Right ventricle myocardium inferior (tissue), 1 donor: ENCODE measurements around the gene NT5C1A. TPM values are rescaled to one million over a fixed set of nuclear protein-coding genes. Genes with fewer than 3 reads are reported as not detected.

Experiments
- ATAC-seq: fragments of 200-7000 bp; cut with Tn5 transposase; one replicate; pipeline ENCODE4 v1.9.1; 2020; ENCODE audit warnings: mild to moderate bottlenecking, moderate library complexity
- DNase-seq: peaks from one replicate; pipeline ENCODE4 v3.0.0; 2021; ENCODE audit errors: missing footprints
- intact Hi-C: fragments of 100-400 bp; cut with DNase I; formaldehyde crosslinking; loops from one replicate; pipeline ENCODE4 v1.11.0; 2022
- total RNA-seq: library from RNA; stranded (reverse); fragmentation: NEBNext Ultra II Directional; extraction: Animal tissue kit (Norgen Biotek cat#: 25700); gene quantifications from one replicate; pipeline ENCODE4 v1.2.1, GENCODE V29; 2021
- donor health status: DM: no; HTN: yes; CAD: no; lungs with severe emphysema.

Gene NT5C1A
- total RNA-seq, 1 donor from 2014 or later: 31.3 TPM

GRCh38 chr1:39625462-39626273 lies 46.2 kb downstream of the NT5C1A start:
- ATAC-seq (peak; percentile 93), DNase-seq (peak; percentile 93)
- intact Hi-C loops: loop anchor here (1.0 to 2.0 kb wide), 2 partner anchors 13 to 21 kb away; partner anchors contain the start of gene HEYL

GRCh38 chr1:39625009-39625408 lies 46.9 kb downstream of the NT5C1A start:
- DNase-seq: no peak
- ATAC-seq: peak; percentile 0
- intact Hi-C loops: loop anchor here (1.0 to 2.0 kb wide), 2 partner anchors 14 to 21 kb away; partner anchors contain the start of gene HEYL

DNA sequence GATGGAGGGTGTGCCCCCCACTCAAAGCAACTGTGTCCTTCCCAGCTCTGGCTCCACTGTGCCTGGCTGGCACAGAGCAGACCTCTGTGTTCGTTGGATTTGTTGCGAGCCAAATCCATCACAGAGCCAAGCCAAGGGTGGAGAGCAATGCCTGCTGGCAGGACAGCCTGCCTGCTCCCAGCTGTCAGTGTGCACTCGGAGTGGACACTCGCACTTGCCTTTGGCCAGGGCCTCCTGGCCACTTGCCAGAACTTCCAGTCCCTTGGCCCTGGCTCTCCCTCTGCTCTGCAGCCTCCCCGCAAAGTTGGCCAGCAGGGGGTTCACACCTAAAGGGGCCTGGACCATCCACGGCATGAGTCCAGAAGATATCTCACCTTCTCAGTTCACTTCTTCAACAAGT lies 48.9 kb downstream of the NT5C1A start:
- intact Hi-C loops: no loop called here
- peak; percentile 89 for DNase-seq
- ATAC-seq: peak; percentile 42

DNA sequence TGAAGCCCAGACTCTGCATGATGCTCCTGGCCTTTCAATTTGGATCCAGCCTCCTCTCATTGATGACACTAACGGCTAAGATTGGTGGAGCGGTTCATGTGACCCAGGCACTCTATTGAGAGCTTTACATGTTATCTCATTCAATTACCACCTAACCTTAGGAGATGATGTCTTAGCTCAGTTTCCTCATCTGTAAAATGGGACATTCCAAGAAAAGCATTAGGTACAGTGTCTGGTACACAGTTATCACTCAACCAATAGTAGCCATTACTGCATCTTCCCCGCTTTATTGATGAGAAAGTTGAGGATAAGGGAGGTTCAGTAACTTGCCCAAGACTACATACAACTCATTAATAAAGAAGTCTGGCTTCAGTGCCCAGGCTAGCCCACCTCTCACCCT lies 49.5 kb downstream of the NT5C1A start:
- DNase-seq (no peak), ATAC-seq (no peak)
- intact Hi-C loops: no loop called here

DNA sequence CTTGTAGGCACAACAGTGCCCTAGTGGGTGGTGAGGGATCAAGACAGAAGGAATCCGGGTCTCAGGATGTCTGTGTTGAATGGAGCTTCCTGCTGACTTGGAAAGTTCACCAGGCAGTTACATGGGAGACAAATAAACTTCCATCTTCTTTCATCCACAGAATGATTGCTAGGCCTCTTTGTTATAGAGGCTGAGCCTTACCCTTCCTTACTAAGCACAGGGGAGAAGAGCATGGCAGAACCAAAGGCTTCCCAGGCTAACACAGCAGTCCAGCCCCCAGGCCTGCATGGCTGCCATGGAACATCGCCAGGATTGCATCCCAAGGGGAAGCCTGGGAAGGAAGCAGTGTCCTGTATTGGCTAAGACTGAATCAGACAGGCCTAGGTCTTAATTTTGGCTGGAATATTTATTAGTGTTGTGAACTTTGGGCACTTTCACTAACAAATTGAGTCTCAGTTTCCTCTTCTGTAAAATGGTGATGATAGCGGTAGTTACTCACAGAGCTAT lies 51.2 kb downstream of the NT5C1A start:
- no peak for ATAC-seq
- intact Hi-C loops: no loop called here

DNA sequence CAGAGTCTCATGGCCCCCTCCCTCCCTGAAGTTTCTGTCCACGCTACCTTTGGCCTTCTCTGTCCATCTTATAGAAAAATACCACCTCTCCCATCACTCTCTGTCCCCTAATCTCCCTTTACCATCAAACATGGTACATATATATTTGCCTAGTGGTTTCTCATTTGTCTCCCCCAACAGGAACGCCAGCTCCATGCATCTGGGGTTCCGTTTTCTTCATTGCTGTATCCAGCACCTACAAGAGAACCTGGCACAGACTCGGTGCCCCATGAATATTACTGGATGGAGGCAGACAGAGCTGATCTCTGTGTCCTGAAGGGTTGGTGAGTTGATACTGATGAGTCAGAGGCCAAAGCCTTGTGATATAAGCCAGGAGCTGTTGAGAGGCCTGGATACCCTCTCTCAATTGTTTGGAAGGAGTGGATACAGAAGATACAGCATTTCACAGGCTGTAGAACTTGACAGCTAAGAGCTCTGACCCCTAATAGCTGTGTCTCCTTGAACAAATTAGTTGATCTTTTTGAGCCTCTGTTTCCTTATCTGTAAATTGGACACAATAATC lies 54.3 kb downstream of the NT5C1A start:
- DNase-seq: no peak
- intact Hi-C loops: no loop called here
- peak; percentile 6 for ATAC-seq

More for the DNA sequence above, 51.2 kb downstream of the NT5C1A start:
- no peak for DNase-seq

DNA sequence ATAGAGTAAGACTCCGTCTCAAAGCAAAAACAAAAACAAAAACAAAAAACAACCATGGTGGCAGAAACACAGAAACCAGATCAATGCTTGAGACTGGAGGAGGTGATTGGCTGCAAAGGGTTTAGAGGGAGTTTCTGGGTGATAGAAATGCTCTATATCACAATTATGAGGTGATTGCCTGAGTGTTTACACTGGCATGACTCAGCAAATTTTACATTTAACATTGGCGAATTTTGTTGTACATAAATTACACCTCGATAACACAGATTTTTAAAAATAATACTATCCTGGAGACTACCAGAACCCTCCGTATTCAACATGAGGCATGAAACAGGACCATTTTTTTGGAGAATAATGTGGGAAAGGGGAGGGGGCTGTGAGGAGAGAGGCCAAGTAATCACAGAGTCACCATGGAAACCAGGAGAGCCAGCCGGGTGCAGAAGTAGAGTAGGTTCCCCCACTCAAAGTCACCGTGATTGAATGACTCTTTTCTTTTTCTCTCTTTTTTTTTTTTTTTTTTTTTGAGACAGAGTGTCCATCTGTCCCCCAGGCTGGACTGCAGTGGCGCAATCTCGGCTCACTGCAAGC lies 56.7 kb downstream of the NT5C1A start:
- DNase-seq (no peak), ATAC-seq (no peak)
- intact Hi-C loops: no loop called here

DNA sequence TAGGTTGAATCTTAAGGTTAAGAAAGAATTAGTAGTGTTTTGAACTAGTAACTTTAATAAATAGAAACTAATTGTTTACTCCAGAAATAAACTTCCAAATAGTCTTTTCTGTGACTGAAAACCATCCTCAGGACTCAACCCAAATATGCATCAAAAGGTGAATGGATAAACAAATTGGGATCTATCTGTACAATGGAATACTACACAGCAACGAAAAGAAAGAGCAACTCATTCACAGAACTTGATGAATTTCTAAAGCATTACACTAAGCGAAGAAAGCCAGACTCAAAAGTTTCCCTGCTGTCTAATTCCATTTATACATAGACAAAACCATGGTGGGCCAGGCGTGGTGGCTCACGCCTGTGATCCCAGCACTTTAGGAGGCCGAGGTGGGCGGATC lies 57.4 kb downstream of the NT5C1A start:
- no peak for DNase-seq
- intact Hi-C loops: no loop called here
- no peak for ATAC-seq

DNA sequence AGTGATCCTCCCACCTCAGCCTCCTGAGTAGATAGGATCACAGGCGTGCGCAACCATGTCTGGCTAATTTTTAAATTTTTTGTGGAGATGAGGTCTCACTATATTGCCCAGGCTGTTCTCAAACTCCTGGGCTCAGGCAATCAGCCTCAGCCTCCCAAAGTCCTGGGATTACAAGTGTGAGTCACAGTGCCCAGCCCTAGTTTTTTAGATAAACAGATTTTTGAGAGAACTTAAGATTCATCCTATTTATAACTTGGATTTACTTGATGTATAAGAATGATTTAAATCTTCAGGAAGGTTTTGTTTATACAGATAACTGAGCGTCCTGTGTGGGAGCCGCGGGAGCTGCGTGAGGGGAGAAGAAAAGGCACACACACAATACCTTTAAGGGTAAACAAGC lies 58.7 kb downstream of the NT5C1A start:
- intact Hi-C loops: no loop called here

GRCh38 chr1:39609618-39610331 lies 62.1 kb downstream of the NT5C1A start:
- peak; percentile 94 for ATAC-seq
- intact Hi-C loops: no loop called here
- peak; percentile 90 for DNase-seq

More for the DNA sequence above, 58.7 kb downstream of the NT5C1A start:
- DNase-seq: no peak
- ATAC-seq: no peak

Other genes with a start within 250 kb of the NT5C1A start
- gene BMP8A, start 180.5 kb downstream of the NT5C1A start, total RNA-seq: 0.22 TPM
- gene PABPC4, start 95.3 kb downstream of the NT5C1A start, total RNA-seq: 196 TPM
- 19.8 TPM for gene HEYL, start 32.5 kb downstream of the NT5C1A start, total RNA-seq
- gene HPCAL4, start 19.3 kb upstream of the NT5C1A start, total RNA-seq: 2.5 TPM
- 27.9 TPM for gene PPIE, start 66.8 kb upstream of the NT5C1A start, total RNA-seq
- 1.3 TPM for gene OXCT2, start 99.2 kb upstream of the NT5C1A start, total RNA-seq
- 0.41 TPM for gene BMP8B, start 116.8 kb upstream of the NT5C1A start, total RNA-seq
- 18.0 TPM for gene TRIT1, start 211.4 kb upstream of the NT5C1A start, total RNA-seq
- 1.1 TPM for gene MYCL, start 229.8 kb upstream of the NT5C1A start, total RNA-seq